Anterior cingulate cortex (tissue), 58 donors: ENCODE results near the gene NUDT5.
"Not testable (repeated sequence)": the region's sequence is repeated elsewhere in the genome, so short reads cannot be mapped to it uniquely, and the experiment has no call there.

ENCODE experiments used
- DNase-seq, 58 donors: peaks; one replicate each; lab custom pipeline; 2025; lab: John Stamatoyannopoulos, UW

NUDT5 gene

DNA sequence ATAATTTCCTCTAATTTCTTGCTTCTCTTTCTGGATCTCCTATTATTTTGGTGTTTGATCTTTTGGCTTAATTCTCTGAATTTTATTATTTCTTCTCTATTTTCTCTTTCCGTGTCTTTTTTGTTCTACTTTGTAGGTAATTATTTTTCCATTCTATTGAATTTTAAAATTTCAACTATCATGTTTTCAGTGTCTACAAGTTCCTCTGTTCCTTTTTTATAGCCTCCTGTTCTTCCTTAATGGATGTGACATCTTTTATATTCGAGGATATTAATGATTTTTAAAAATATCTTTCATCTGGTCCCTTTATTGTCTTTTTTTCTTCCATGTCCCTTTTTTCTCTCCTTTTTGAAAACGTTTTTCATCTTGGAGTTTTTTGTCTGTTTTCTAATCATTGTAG lies 11.4 kb upstream of the NUDT5 start:
- no peak for DNase-seq

- no peak for DNase-seq
Measured at GRCh38 chr10:12205082-12205481, 9.4 kb upstream of the NUDT5 start.

DNA sequence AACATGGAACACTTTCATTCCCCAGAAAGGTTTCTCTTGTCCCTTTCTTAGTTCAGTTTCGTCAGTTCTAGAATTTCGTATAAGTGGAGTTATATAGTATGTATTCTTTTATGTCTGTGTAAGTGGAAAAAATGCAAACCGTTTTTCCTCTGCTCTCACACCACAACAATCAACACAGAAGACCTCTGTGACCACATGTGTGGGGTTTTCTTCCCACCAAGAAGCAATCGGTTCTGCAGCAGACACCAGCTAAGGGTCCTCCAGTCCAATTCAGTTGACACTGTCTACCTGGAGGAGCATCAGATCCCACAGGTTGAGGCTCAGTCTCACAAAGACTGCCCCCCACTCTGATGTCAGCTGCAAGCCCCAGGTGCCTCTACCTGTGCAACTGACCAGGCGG lies 6.5 kb upstream of the NUDT5 start:
- no peak for DNase-seq

DNA sequence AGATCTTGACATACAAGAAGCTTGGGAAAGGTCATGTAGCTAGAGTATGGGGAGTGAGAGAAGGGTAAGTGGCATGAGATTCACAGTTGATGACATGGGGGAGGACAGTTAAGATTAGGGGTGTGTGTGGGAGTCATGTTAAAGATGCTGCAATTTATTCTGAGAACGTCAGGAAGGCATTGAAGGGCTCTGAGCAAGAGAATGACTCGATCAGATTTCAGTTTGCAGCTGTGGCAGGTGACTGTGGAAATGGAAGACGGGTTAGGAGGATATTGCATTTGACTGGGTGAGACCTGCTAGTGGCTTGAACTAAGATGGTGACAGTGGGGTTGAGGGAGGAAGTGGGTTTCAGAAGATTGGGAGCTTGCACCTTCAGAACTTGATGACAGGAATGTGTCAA lies 5.9 kb upstream of the NUDT5 start:
- no peak for DNase-seq

- DNase-seq = no peak
Measured at GRCh38 chr10:12200850-12201249, 5.2 kb upstream of the NUDT5 start.

DNA sequence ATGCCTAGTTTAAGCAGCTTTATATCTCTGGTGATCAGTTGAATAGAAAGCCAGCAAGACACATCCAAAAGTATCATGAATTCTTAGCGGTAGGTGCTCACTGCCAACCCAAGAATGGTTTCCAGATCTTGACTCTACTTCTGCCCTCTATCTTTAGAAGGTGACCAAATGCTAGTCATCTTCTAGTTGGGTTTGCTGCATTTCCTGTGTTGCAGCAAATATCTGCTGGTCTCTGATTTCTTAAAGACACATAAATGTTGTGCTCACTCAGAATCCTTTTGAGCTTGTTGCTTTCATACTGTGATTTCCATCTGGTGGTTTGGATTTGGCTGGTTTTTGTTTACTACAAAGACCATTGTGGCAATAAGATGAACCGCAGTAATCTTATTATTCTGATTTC lies 2.5 kb upstream of the NUDT5 start:
- DNase-seq = no peak

DNA sequence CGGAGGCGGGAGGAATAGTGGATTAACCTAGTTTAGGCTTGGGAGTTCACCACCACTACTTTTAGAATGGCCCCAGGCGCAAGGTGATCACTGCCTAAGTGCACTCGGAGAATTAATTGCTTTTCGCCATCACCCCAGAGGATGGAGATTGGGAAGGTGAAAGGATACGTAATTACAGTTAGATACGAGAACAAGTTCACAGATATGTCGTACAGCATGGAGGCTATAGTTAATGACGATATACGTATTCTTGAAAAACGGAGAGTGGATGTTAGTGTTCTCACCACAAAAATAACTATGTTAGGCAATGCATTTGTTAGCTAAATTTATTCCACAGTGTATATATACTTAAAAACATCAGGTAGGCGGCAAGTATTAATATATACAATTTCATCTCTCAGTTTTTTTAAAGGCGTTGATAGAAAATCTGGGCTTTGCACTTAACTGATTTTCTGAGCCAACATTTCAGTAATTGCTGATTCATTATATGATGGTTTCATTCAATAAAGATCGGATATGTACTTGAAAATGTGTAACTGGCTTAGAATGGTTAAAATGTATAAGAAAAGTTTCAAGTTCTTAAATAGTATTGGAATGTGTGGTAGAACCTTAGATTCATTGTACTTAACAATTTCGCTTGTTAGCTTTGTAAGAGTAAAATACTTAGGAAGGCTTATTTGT lies 980 bp upstream of the NUDT5 start:
- DNase-seq = no peak

GRCh38 chr10:12195281-12195602 lies 449 bp downstream of the NUDT5 start:
- no peak for DNase-seq

DNA sequence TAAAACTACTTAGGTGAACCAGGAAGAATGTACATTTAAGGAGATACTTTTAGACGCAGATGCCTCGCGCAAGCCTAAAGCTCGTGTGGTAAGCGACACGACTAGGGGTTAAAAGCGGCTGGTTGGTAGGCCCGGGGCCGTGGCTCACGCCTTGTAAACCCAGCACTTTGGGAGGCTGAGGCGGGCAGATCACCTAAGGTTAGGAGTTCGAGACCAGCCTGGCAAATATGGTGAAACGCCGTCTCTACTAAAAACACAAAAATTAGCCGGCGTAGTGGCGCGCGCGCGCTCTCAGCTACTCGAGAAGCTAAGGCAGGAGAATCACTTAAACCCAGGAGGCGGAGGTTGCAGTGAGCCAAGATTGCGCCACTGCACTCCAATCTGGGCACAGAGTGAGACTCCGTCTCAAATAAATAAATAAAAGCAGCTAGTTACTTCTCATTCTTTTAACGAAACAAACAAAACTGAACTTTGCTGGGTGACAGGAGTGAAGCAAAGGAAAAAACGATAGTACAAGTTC lies 879 bp downstream of the NUDT5 start:
- DNase-seq = peak in 17 of 58 donors; percentile 2 to 42 (median 13)

- no peak for DNase-seq
Measured at GRCh38 chr10:12193193-12193592, 2.5 kb downstream of the NUDT5 start.

- no peak for DNase-seq
Measured at GRCh38 chr10:12191715-12192114, 4.0 kb downstream of the NUDT5 start.

- DNase-seq = peak in 1 of 58 donors; percentile 7
Measured at GRCh38 chr10:12189426-12189825, 6.3 kb downstream of the NUDT5 start.

DNA sequence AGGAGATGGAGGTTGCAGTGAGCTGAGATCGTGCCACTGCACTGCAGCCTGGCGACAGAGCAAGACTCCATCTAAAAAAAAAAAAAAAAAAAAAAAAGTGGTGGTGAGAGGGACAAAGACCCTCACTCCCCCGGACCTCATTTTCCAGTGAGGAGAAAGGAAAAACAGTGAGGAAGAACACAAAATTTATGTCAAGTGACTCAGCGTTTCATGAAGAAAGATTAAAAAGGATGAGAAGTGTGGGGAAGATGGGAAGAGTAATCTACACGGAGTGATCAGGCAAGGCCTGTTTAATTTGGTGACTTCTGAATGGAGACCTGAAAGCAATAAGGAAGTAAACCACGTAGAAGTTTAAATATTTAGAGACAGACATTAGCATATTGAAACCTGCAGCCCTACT lies 7.0 kb downstream of the NUDT5 start:
- no peak for DNase-seq

GRCh38 chr10:12187321-12187905 lies 8.3 kb downstream of the NUDT5 start:
- DNase-seq = no peak

GRCh38 chr10:12186323-12186722 lies 9.4 kb downstream of the NUDT5 start:
- no peak for DNase-seq

DNA sequence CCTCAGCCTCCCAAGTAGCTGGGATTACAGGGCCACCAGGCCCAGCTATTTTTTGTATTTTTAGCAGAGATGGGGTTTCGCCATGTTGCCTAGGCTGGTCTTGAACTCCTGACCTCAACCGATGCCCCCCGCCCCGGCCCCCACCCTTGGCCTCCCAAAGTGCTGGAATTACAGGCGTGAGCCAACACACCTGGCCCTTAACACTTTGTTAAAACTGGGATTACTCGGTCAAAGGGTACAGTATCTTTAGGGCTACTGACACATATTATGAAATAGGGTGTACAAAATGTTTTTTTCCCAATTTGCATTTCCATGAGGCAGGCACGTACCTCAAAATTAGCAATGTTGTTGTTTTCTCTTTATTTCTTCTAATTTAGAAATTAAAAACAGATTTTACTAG lies 11.5 kb downstream of the NUDT5 start:
- DNase-seq = no peak

DNA sequence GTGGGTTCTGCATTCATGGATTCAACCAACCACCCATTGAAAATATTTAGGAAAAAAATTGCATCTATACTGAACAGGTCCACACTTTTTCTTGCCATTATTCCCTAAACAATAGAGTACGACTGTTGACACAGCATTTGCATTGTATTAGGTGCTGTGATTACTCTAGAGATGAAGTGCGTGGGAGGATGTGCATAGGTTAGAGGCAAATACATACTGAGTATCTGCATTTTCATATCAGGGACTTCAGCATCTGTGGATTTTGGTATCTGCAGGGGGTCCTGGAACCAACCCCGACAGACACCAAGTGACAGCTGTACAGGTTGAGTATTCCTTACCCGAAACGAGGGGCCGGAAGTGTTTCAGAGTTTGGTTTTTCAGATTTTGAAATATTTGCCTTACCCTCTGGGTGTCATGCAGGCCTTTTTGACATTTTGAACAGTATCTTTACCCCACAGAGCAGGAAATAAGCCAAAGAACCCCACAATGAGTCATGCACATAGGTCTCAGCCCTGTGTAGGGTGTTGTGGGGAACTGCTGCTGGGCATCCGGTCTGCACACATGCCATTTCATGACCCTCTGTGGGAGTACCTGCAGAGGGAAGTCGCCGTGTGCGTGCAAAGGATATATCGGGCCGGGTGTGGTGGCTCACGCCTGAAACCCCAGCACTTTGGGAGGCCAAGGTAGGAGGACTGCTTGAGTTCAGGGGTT lies 14.5 kb downstream of the NUDT5 start:
- no peak for DNase-seq

DNA sequence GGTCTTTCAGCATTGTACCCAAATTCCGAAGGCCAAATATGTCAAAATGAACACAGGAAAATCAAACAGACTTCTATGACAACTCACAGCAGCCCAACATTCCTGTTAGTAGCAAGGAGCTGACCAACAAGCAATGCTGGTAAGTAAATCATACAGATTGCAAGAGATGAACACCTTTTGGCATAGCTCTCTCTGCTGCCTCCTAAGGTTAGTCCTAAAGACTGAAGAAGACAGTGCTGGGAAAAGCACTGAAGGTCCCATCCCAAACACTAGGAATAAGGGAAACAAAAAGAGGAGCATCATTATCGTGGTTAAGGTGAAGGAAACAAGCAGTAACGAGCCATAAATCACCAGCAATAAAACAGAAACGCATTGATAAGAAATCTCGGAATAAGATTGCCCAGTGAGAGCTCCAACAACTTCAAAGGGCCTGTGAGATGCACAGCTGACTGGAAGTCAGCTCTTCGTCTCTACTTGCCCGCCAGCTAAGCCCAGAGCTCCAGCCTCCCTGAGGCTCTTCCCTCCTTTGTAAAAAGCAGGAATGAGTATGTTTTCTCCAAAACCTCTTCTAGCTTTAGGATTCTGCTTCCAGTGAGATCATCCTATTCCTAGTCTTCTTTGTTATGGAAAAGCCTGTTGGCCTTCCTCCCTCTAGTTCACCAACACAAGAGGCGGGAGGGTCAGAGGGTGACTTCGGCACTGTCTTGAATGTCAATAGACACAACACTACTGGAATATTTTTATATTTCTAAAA lies 15.3 kb downstream of the NUDT5 start:
- DNase-seq = no peak

GRCh38 chr10:12179606-12180170 lies 16.0 kb downstream of the NUDT5 start:
- DNase-seq = no peak

DNA sequence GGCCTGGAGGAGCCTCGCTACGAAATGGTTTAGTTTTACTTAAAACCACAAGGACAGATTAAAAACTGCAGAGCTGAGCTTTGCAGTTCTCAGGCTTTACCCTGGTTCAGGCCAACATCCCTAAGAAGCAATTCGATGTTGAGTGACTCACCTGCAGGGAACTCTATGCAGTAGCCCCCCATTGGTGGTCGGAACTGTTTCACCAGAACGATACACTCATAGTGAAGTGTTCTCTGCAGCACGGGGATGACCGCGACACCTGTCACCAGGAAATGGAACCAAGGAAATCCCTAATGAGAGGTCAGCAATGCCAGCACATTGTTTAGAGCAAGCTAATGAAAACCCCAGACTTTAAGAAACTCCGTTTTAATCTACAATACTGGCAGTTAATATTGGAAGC lies 18.0 kb downstream of the NUDT5 start:
- no peak for DNase-seq

- not testable (repeated sequence) for DNase-seq
Measured at GRCh38 chr10:12171512-12171911, 24.2 kb downstream of the NUDT5 start.
